H1 (cell line): Measurements from ENCODE around the gene C20orf173. TPM values are rescaled to one million over a fixed set of nuclear protein-coding genes. Genes with fewer than 3 reads are reported as not detected.

Experiments used
- CTCF ChIA-PET: fragments of 300-600 bp; sonication (Branson Sonifier 250); formaldehyde crosslinking; loops from one replicate; lab custom pipeline; 2021; ENCODE audit not compliant: partially characterized antibody; lab: Charles Lee
- POLR2A ChIA-PET: fragments of 300-600 bp; sonication (Branson Sonifier 250); formaldehyde crosslinking; loops from one replicate; lab custom pipeline; 2021; ENCODE audit warnings: inconsistent platforms; ENCODE audit not compliant: partially characterized antibody; lab: Charles Lee
- DNase-seq, 2 experiments: peaks; one replicate each; pipeline versions ENCODE4 v3.0.0 to v3.0.0-alpha.2; 2010 to 2022; ENCODE audit warnings: low spot score in 2 of 2, low read depth in 1 of 2, mixed read lengths in 1 of 2
- FAIRE-seq: peaks from 2 replicates; lab custom pipeline; 2011; peaks lifted over from hg19 to GRCh38; lab: Jason Lieb, UNC
- H2AFZ ChIP-seq: 2 replicates; pipeline ENCODE4 v1.8.1; 2012; ENCODE audit warnings: low read length, inconsistent platforms
- H2AK5ac ChIP-seq: 2 replicates; pipeline ENCODE4 v1.6.1; 2013; ENCODE audit warnings: low read depth, low read length
- H2BK120ac ChIP-seq: replicated peaks from 2 replicates; pipeline ENCODE3; 2013; ENCODE audit warnings: low read depth, low read length, inconsistent platforms
- H2BK12ac ChIP-seq: 2 replicates; pipeline ENCODE4 v1.6.1; 2013; ENCODE audit warnings: low read depth, low read length
- H2BK15ac ChIP-seq: 2 replicates; pipeline ENCODE4 v1.6.1; 2013; ENCODE audit warnings: low read length
- H2BK20ac ChIP-seq: 2 replicates; pipeline ENCODE4 v1.6.1; 2013; ENCODE audit warnings: low read length
- H2BK5ac ChIP-seq: 2 replicates; pipeline ENCODE4 v1.6.1; 2013; ENCODE audit warnings: low read depth, low read length
- H3K14ac ChIP-seq: 2 replicates; pipeline ENCODE4 v1.6.1; 2013; ENCODE audit warnings: inconsistent platforms; ENCODE audit not compliant: insufficient read length
- H3K18ac ChIP-seq: 2 replicates; pipeline ENCODE4 v1.6.1; 2013; ENCODE audit warnings: low read length; ENCODE audit errors: extremely low read depth
- H3K23ac ChIP-seq: 2 replicates; pipeline ENCODE4 v1.6.1; 2013; ENCODE audit warnings: inconsistent platforms; ENCODE audit not compliant: insufficient read length
- H3K23me2 ChIP-seq: 2 replicates; pipeline ENCODE4 v1.6.1; 2013; ENCODE audit warnings: low read depth, low read length
- H3K27ac ChIP-seq: 2 replicates; pipeline ENCODE4 v1.6.1; 2011; ENCODE audit warnings: low read depth, low read length, inconsistent platforms
- H3K27me3 ChIP-seq, 4 experiments: replicated peaks in 1 of 4; 1 replicate in 1 of 4; 2 replicates in 3 of 4; pipeline versions ENCODE4 v1.6.1 to v1.8.1; 2011 to 2013; ENCODE audit warnings: low read length in 3 of 4, mild to moderate bottlenecking in 3 of 4, inconsistent platforms in 2 of 4, mixed read lengths in 2 of 4, moderate library complexity in 1 of 4; ENCODE audit not compliant: control insufficient read depth in 3 of 4, insufficient read depth in 3 of 4; ENCODE audit errors: extremely low read depth in 1 of 4
- H3K36me3 ChIP-seq, 4 experiments: 2 replicates each; pipeline versions ENCODE4 v1.6.1 to v1.8.1; 2011 to 2013; ENCODE audit warnings: mild to moderate bottlenecking in 4 of 4, low read length in 3 of 4, moderate library complexity in 2 of 4, control low read depth in 1 of 4, inconsistent platforms in 1 of 4; ENCODE audit not compliant: insufficient read depth in 4 of 4, control insufficient read depth in 2 of 4
- H3K4ac ChIP-seq: replicated peaks from 2 replicates; pipeline ENCODE3; 2013; ENCODE audit warnings: low read length, low read depth, mixed read lengths, inconsistent platforms; ENCODE audit not compliant: insufficient read length
- H3K4me1 ChIP-seq, 4 experiments: replicated peaks in 1 of 4; 1 replicate in 1 of 4; 2 replicates in 3 of 4; pipeline versions ENCODE4 v1.6.1 to v1.8.1; 2011 to 2013; ENCODE audit warnings: low read length in 3 of 4, inconsistent platforms in 2 of 4, mixed read lengths in 1 of 4; ENCODE audit not compliant: insufficient read depth in 4 of 4, control insufficient read depth in 3 of 4
- H3K4me2 ChIP-seq, 2 experiments: 2 replicates each; pipeline versions ENCODE4 v1.6.1 to v1.8.1; 2011 to 2013; ENCODE audit warnings: low read depth in 2 of 2, low read length in 2 of 2, control low read depth in 1 of 2, inconsistent platforms in 1 of 2, mild to moderate bottlenecking in 1 of 2; ENCODE audit not compliant: insufficient read depth in 1 of 2
- H3K4me3 ChIP-seq, 4 experiments: fragments of 200-600, 300-600 bp in 1 of 4; sonication (generic), shearing (Covaris generic), sonication (Bioruptor Twin) in 1 of 4; 2 replicates each; pipeline versions ENCODE4 v1.5.1 to v1.8.1; 2011 to 2016; ENCODE audit warnings: low read length in 4 of 4, low read depth in 3 of 4, control low read depth in 2 of 4, inconsistent platforms in 2 of 4, mild to moderate bottlenecking in 2 of 4, mixed read lengths in 1 of 4, moderate library complexity in 1 of 4; ENCODE audit not compliant: insufficient read depth in 2 of 4; ENCODE audit errors: extremely low read depth in 1 of 4
- H3K56ac ChIP-seq: replicated peaks from 2 replicates; pipeline ENCODE3; 2013; ENCODE audit warnings: low read depth, mild to moderate bottlenecking, mixed read lengths, low read length, inconsistent platforms; ENCODE audit not compliant: insufficient read length
- H3K79me1 ChIP-seq: 2 replicates; pipeline ENCODE4 v1.6.1; 2013; ENCODE audit warnings: low read depth, low read length, control low read depth
- H3K79me2 ChIP-seq, 2 experiments: 2 replicates each; pipeline versions ENCODE4 v1.6.1 to v1.8.1; 2012 to 2013; ENCODE audit warnings: low read length in 2 of 2, mild to moderate bottlenecking in 2 of 2, inconsistent platforms in 1 of 2; ENCODE audit not compliant: insufficient read depth in 2 of 2, control insufficient read depth in 1 of 2
- H3K9ac ChIP-seq, 4 experiments: replicated peaks in 1 of 4; 1 replicate in 1 of 4; 2 replicates in 3 of 4; pipeline versions ENCODE4 v1.6.1 to v1.8.1; 2011 to 2013; ENCODE audit warnings: low read depth in 3 of 4, low read length in 3 of 4, control low read depth in 2 of 4, mild to moderate bottlenecking in 2 of 4, moderate library complexity in 2 of 4, inconsistent platforms in 1 of 4; ENCODE audit errors: extremely low read depth in 1 of 4
- H3K9me3 ChIP-seq, 2 experiments: 2 replicates each; pipeline versions ENCODE4 v1.6.1 to v1.8.1; 2012 to 2013; ENCODE audit warnings: mild to moderate bottlenecking in 2 of 2, moderate library complexity in 2 of 2, control low read depth in 1 of 2, inconsistent platforms in 1 of 2, low read depth in 1 of 2, low read length in 1 of 2, mixed read lengths in 1 of 2; ENCODE audit not compliant: insufficient read depth in 2 of 2
- H4K20me1 ChIP-seq, 2 experiments: replicated peaks in 1 of 2; 2 replicates each; pipeline versions ENCODE3 to v1.8.1; 2011 to 2013; ENCODE audit warnings: inconsistent platforms in 2 of 2, low read length in 2 of 2, mild to moderate bottlenecking in 1 of 2; ENCODE audit not compliant: insufficient read depth in 2 of 2, control insufficient read depth in 1 of 2
- H4K5ac ChIP-seq: 2 replicates; pipeline ENCODE4 v1.6.1; 2013; ENCODE audit warnings: low read length, low read depth, mixed read lengths, inconsistent platforms; ENCODE audit not compliant: insufficient read length
- H4K8ac ChIP-seq: 2 replicates; pipeline ENCODE4 v1.8.0; 2013; ENCODE audit warnings: mild to moderate bottlenecking, moderate library complexity, low read length, inconsistent platforms; ENCODE audit not compliant: insufficient read depth; ENCODE audit errors: extremely low read depth
- H4K91ac ChIP-seq: replicated peaks from 2 replicates; pipeline ENCODE3; 2013; ENCODE audit warnings: low read length, mixed read lengths, inconsistent platforms; ENCODE audit not compliant: insufficient read length
- SRF ChIP-seq: IDR thresholded peaks from 2 replicates; pipeline ENCODE4 v1.6.1; 2011; ENCODE audit warnings: mild to moderate bottlenecking, low read depth, low read length, moderate library complexity
- WGBS, 2 experiments: shearing (Covaris generic) in 1 of 2; methylation state at CpG; one replicate each; pipeline versions ENCODE4 v1.1.6 to v1.1.7; 2013 to 2015; ENCODE audit warnings: low lambda C conversion rate in 2 of 2, mixed read lengths in 2 of 2, inconsistent platforms in 1 of 2, low coverage in 1 of 2, missing lambda C conversion rate in 1 of 2; ENCODE audit not compliant: insufficient replicate concordance in 2 of 2, insufficient coverage in 1 of 2, insufficient read length in 1 of 2; ENCODE audit errors: extremely low coverage in 1 of 2, missing lambda C conversion rate in 1 of 2; 5-methylcytosine and 5-hydroxymethylcytosine counted together
- polyA plus RNA-seq, 7 experiments: library from polyadenylated mRNA; depleted of rRNA in 3 of 7; stranded (reverse) in 5 of 7; unstranded in 2 of 7; fragments of >200 nt in 5 of 7; fragments of 200-250 nt in 2 of 7; gene quantifications; 1 replicate in 5 of 7; 2 replicates in 1 of 7; 4 replicates in 1 of 7; pipeline versions ENCODE4 v1.2.1 to v1.2.3, GENCODE V29; 2011 to 2013; ENCODE audit warnings: missing spikeins in 2 of 7, mixed read lengths in 2 of 7
- total RNA-seq: library from RNA; stranded (reverse); fragmentation: NEBNext Ultra II Directional; extraction: Animal tissue kit (Norgen Biotek cat#: 25700); gene quantifications from 2 replicates; pipeline ENCODE4 v1.2.1, GENCODE V29; 2021

Gene C20orf173
- total and polyA plus RNA-seq, 2 of the 8 experiments (the other 6 are each of a cell fraction or from before 2014, with no cell fraction given) = not detected

- no peak overlapping the region for H2BK20ac ChIP-seq
- no peaks in the 10 kb centered on the region for H3K27me3 ChIP-seq
- H3K4ac ChIP-seq = no peak overlapping the region
- no peak for FAIRE-seq
- no peak overlapping the region for H4K91ac ChIP-seq
- no peaks in the 10 kb centered on the region for H3K79me1 ChIP-seq
- H2AFZ ChIP-seq = no peak overlapping the region
- H3K56ac ChIP-seq = no peak overlapping the region
- no peak overlapping the region for H3K4me2 ChIP-seq
- H2BK15ac ChIP-seq = no peak overlapping the region
- H4K5ac ChIP-seq = no peak overlapping the region
- no peak overlapping the region for H3K27ac ChIP-seq
- no peaks in the 10 kb centered on the region for H3K36me3 ChIP-seq
- no peak overlapping the region for H3K23ac ChIP-seq
- H3K23me2 ChIP-seq = no peaks in the 10 kb centered on the region
- no peak overlapping the region for H2AK5ac ChIP-seq
- H3K4me1 ChIP-seq = no peaks in the 10 kb centered on the region
- no peak overlapping the region for H4K8ac ChIP-seq
- H3K9me3 ChIP-seq = peaks cover 4 to 6% of the 10 kb centered on the region in 2 experiments; a peak in 2 of 4 replicates
- no peak overlapping the region for H3K4me3 ChIP-seq
- TF ChIP-seq SRF = no peak
- TF ChIP-seq, all 59 proteins: peak for 0
- WGBS, 2 experiments = 93% methylated on average over 1 of the region's 1 CpG; no CpG with 5 or more reads in 1 of the 2 experiments
- Histone ChIP-seq H3K14ac (no peak overlapping the region), H3K18ac (no peak overlapping the region), H3K9ac (no peak overlapping the region), H2BK5ac (no peak overlapping the region), H4K20me1 (no peaks in the 10 kb centered on the region), H2BK120ac (no peak overlapping the region), H3K79me2 (no peaks in the 10 kb centered on the region), H2BK12ac (no peak overlapping the region)
- CTCF ChIA-PET = no interaction called here
- no peak for DNase-seq
- POLR2A ChIA-PET = interaction anchor here (2.6 kb wide), 1 partner anchor 16 kb away, joined by 9 read pairs; the partner anchor contains the start of gene ERGIC3
Measured at GRCh38 chr20:35525639-35526038, 3.8 kb downstream of the C20orf173 start.
